Stimulated activated effector memory CD8-positive, alpha-beta T cell treated with anti-CD3 and anti-CD28 coated beads, Interleukin-12 subunit alpha, Interleukin-12 subunit beta, amount 100 ng/mL, for 72 hours (primary cell): ENCODE results near the gene THSD8.
A peak's percentile ranks its signal among the peaks of the same experiment; 100 is the strongest.
"Not testable (repeated sequence)": the region's sequence is repeated elsewhere in the genome, so short reads cannot be mapped to it uniquely, and the experiment has no call there.

Source experiments
- ATAC-seq: fragments of 150-1000 bp; cut with Tn5 transposase; 2 replicates; pipeline ENCODE4 v1.10.0; 2021
- DNase-seq, 2 donors: peaks; one replicate each; pipeline ENCODE4 v3.0.0; 2021 to 2022; ENCODE audit warnings: low spot score in 2 of 2
- H3K27ac Mint-ChIP-seq: one replicate; pipeline ENCODE4 v1.8.0; 2022; ENCODE audit warnings: mild to moderate bottlenecking, mixed read lengths
- H3K36me3 Mint-ChIP-seq: one replicate; pipeline ENCODE4 v1.8.0; 2022; ENCODE audit warnings: mild to moderate bottlenecking, mixed read lengths
- H3K4me1 Mint-ChIP-seq: one replicate; pipeline ENCODE4 v1.8.0; 2022; ENCODE audit warnings: mixed read lengths
- H3K4me3 Mint-ChIP-seq: one replicate; pipeline ENCODE4 v1.8.0; 2022; ENCODE audit warnings: mild to moderate bottlenecking, mixed read lengths
- H3K9me3 Mint-ChIP-seq: one replicate; pipeline ENCODE4 v1.8.0; 2022; ENCODE audit warnings: mixed read lengths

Gene THSD8

GRCh38 chr19:12817810-12818209 is 15.9 kb downstream of the THSD8 start:
- H3K4me3 Mint-ChIP-seq, result not testable (repeated sequence)

GRCh38 chr19:12821761-12822160 is 19.9 kb downstream of the THSD8 start:
- H3K36me3 Mint-ChIP-seq, result no peaks in the 10 kb centered on the region
- H3K4me3 Mint-ChIP-seq, result no peak overlapping the region
- no peak for DNase-seq
- peak; percentile 43 for ATAC-seq
- H3K27ac Mint-ChIP-seq, result no peak overlapping the region
- H3K9me3 Mint-ChIP-seq, result no peaks in the 10 kb centered on the region
- H3K4me1 Mint-ChIP-seq, result peaks cover 12% of the 10 kb centered on the region

More at GRCh38 chr19:12817810-12818209, 15.9 kb downstream of the THSD8 start:
- not testable (repeated sequence) for H3K9me3 Mint-ChIP-seq, DNase-seq, H3K27ac Mint-ChIP-seq, ATAC-seq, H3K4me1 Mint-ChIP-seq
- H3K36me3 Mint-ChIP-seq, result peaks cover 28% of the 10 kb centered on the region

GRCh38 chr19:12825254-12826131 is 23.6 kb downstream of the THSD8 start:
- DNase-seq (peak in 1 of 2 donors; percentile 56), ATAC-seq (peak; percentile 55)
- H3K4me3 Mint-ChIP-seq, result peak overlapping the region; percentile 17
- H3K9me3 Mint-ChIP-seq, result no peaks in the 10 kb centered on the region
- no peak overlapping the region for H3K27ac Mint-ChIP-seq
- no peaks in the 10 kb centered on the region for H3K36me3 Mint-ChIP-seq
- H3K4me1 Mint-ChIP-seq, result peaks cover 12% of the 10 kb centered on the region

GRCh38 chr19:12828494-12828893 is 26.6 kb downstream of the THSD8 start:
- Mint-ChIP-seq H3K4me1 (peaks cover 33% of the 10 kb centered on the region), H3K4me3 (no peak overlapping the region), H3K27ac (no peak overlapping the region), H3K36me3 (no peaks in the 10 kb centered on the region), H3K9me3 (no peaks in the 10 kb centered on the region)
- ATAC-seq, result peak; percentile 59
- DNase-seq, result peak in 1 of 2 donors; percentile 64

- Mint-ChIP-seq H3K9me3 (no peaks in the 10 kb centered on the region), H3K27ac (no peak overlapping the region), H3K4me1 (peaks cover 36% of the 10 kb centered on the region), H3K4me3 (peak overlapping the region; percentile 21), H3K36me3 (no peaks in the 10 kb centered on the region)
- no peak for ATAC-seq
- no peak for DNase-seq
These were observed 31.5 kb downstream of the THSD8 start for GRCh38 chr19:12833418-12833737.

- Mint-ChIP-seq H3K4me1 (peaks cover 37% of the 10 kb centered on the region), H3K27ac (peak overlapping the region; percentile 6), H3K9me3 (no peaks in the 10 kb centered on the region), H3K36me3 (no peaks in the 10 kb centered on the region), H3K4me3 (peak overlapping the region; percentile 66)
- ATAC-seq (peak; percentile 27), DNase-seq (peak in 1 of 2 donors; percentile 55)
These were observed 32.1 kb downstream of the THSD8 start for GRCh38 chr19:12833738-12834565.

- H3K36me3 Mint-ChIP-seq, result no peaks in the 10 kb centered on the region
- no peak for DNase-seq
- H3K4me3 Mint-ChIP-seq, result peak within 1 kb of the TSS; percentile 66
- H3K4me1 Mint-ChIP-seq, result peaks cover 43% of the 10 kb centered on the region
- peak within 1 kb of the TSS; percentile 6 for H3K27ac Mint-ChIP-seq
- H3K9me3 Mint-ChIP-seq, result no peaks in the 10 kb centered on the region
- no peak for ATAC-seq
These were observed 32.7 kb downstream of the THSD8 start, which contains the start of gene RTBDN for GRCh38 chr19:12834566-12834943. Gene RTBDN, minus strand, starts transcription at chr19:12834579. Its CDS starts 4,600 bp downstream, at chr19:12829979.

- H3K4me3 Mint-ChIP-seq, result peak overlapping the region; percentile 66
- peaks cover 48% of the 10 kb centered on the region for H3K4me1 Mint-ChIP-seq
- no peak for ATAC-seq
- no peaks in the 10 kb centered on the region for H3K9me3 Mint-ChIP-seq
- peak overlapping the region; percentile 6 for H3K27ac Mint-ChIP-seq
- peak in 1 of 2 donors; percentile 52 for DNase-seq
- no peaks in the 10 kb centered on the region for H3K36me3 Mint-ChIP-seq
These were observed 33.3 kb downstream of the THSD8 start for GRCh38 chr19:12834976-12835757.

GRCh38 chr19:12836529-12836863 is 34.6 kb downstream of the THSD8 start:
- DNase-seq, result no peak
- Mint-ChIP-seq H3K36me3 (no peaks in the 10 kb centered on the region), H3K27ac (no peak overlapping the region), H3K4me1 (peaks cover 61% of the 10 kb centered on the region), H3K9me3 (no peaks in the 10 kb centered on the region), H3K4me3 (no peak overlapping the region)
- ATAC-seq, result no peak

- peak overlapping the region; percentile 62 for H3K4me3 Mint-ChIP-seq
- peaks cover 58% of the 10 kb centered on the region for H3K4me1 Mint-ChIP-seq
- ATAC-seq (no peak), DNase-seq (no peak)
- no peaks in the 10 kb centered on the region for H3K9me3 Mint-ChIP-seq
- H3K27ac Mint-ChIP-seq, result no peak overlapping the region
- H3K36me3 Mint-ChIP-seq, result no peaks in the 10 kb centered on the region
These were observed 35.4 kb downstream of the THSD8 start for GRCh38 chr19:12837225-12837624.

- DNase-seq (peak; percentile 56 to 68), ATAC-seq (peak; percentile 80)
- no peaks in the 10 kb centered on the region for H3K9me3 Mint-ChIP-seq
- H3K36me3 Mint-ChIP-seq, result no peaks in the 10 kb centered on the region
- peak within 1 kb of the TSS; percentile 62 for H3K4me3 Mint-ChIP-seq
- H3K4me1 Mint-ChIP-seq, result peaks cover 47% of the 10 kb centered on the region
- no peak within 1 kb of the TSS for H3K27ac Mint-ChIP-seq
These were observed 36.5 kb downstream of the THSD8 start, which contains the start of gene MAST1 for GRCh38 chr19:12838182-12838885. Gene MAST1, plus strand, starts transcription at chr19:12838515. Its CDS starts 58 bp downstream, at chr19:12838573.

- peak; percentile 66 for ATAC-seq
- H3K27ac Mint-ChIP-seq, result no peak overlapping the region
- H3K9me3 Mint-ChIP-seq, result no peaks in the 10 kb centered on the region
These were observed 37.3 kb downstream of the THSD8 start for GRCh38 chr19:12838886-12839756.

GRCh38 chr19:12840091-12841079 is 38.5 kb downstream of the THSD8 start:
- peak; percentile 22 for ATAC-seq
- no peaks in the 10 kb centered on the region for H3K9me3 Mint-ChIP-seq
- no peak overlapping the region for H3K27ac Mint-ChIP-seq
- H3K4me3 Mint-ChIP-seq, result peak overlapping the region; percentile 36
- peaks cover 39% of the 10 kb centered on the region for H3K4me1 Mint-ChIP-seq
- DNase-seq, result peak; percentile 32 to 82
- H3K36me3 Mint-ChIP-seq, result no peaks in the 10 kb centered on the region

More at GRCh38 chr19:12838886-12839756, 37.3 kb downstream of the THSD8 start:
- Mint-ChIP-seq H3K4me3 (peak overlapping the region; percentile 62), H3K36me3 (no peaks in the 10 kb centered on the region), H3K4me1 (peaks cover 45% of the 10 kb centered on the region)
- no peak for DNase-seq
